GM23338 (cell line): ENCODE results near the gene MLLT1. TPM values are rescaled to one million over a fixed set of nuclear protein-coding genes. Genes with fewer than 3 reads are reported as not detected.
"Not testable (repeated sequence)": the region's sequence is repeated elsewhere in the genome, so short reads cannot be mapped to it uniquely, and the experiment has no call there.

Source experiments
- ATAC-seq: fragments of 200-7000 bp; cut with Tn5 transposase; 3 replicates; pipeline ENCODE4 v1.9.1; 2020
- DNase-seq: peaks from one replicate; pipeline ENCODE4 v3.0.0-alpha.2; 2015; ENCODE audit warnings: low spot score
- H2AFZ ChIP-seq: fragments of 200-600 bp; sonication (generic); 2 replicates; pipeline ENCODE4 v1.8.0; 2016; ENCODE audit warnings: antibody characterized with exemption, mild to moderate bottlenecking, moderate library complexity
- H3F3A ChIP-seq: fragments of 200-600 bp; sonication (generic); replicated peaks from 2 replicates; pipeline ENCODE4 v1.8.0; 2017; ENCODE audit warnings: antibody characterized with exemption, mixed run types, low read depth
- H3K27ac ChIP-seq: fragments of 200-600 bp; sonication (generic); 2 replicates; pipeline ENCODE4 v1.6.1; 2016; ENCODE audit warnings: low read depth
- H3K27me3 ChIP-seq: fragments of 200-600 bp; sonication (generic); 2 replicates; pipeline ENCODE4 v1.8.0; 2016; ENCODE audit warnings: mild to moderate bottlenecking, mixed run types, moderate library complexity; ENCODE audit not compliant: insufficient read depth
- H3K36me3 ChIP-seq: fragments of 200-600 bp; sonication (generic); 2 replicates; pipeline ENCODE4 v1.8.0; 2016; ENCODE audit warnings: mild to moderate bottlenecking; ENCODE audit not compliant: insufficient read depth
- H3K4me1 ChIP-seq: fragments of 200-600 bp; sonication (generic); 2 replicates; pipeline ENCODE4 v1.8.0; 2016; ENCODE audit warnings: mild to moderate bottlenecking, moderate library complexity; ENCODE audit not compliant: insufficient read depth
- H3K4me2 ChIP-seq: fragments of 200-600 bp; sonication (generic); 2 replicates; pipeline ENCODE4 v1.7.1; 2017; ENCODE audit warnings: mixed run types
- H3K4me3 ChIP-seq: fragments of 200-600 bp; sonication (generic); 2 replicates; pipeline ENCODE4 v1.6.1; 2016; ENCODE audit warnings: mixed run types
- H3K79me2 ChIP-seq: fragments of 200-600 bp; sonication (generic); replicated peaks from 2 replicates; pipeline ENCODE4 v1.8.0; 2017; ENCODE audit warnings: mild to moderate bottlenecking; ENCODE audit not compliant: insufficient read depth
- H3K9me2 ChIP-seq: fragments of 200-600 bp; sonication (generic); 2 replicates; pipeline ENCODE4 v1.8.0; 2017; ENCODE audit not compliant: insufficient read depth
- H4K20me1 ChIP-seq: fragments of 200-600 bp; sonication (generic); replicated peaks from 2 replicates; pipeline ENCODE4 v1.8.0; 2017; ENCODE audit warnings: mild to moderate bottlenecking; ENCODE audit not compliant: insufficient read depth
- H3K27ac Mint-ChIP-seq: 2 replicates; pipeline ENCODE4 v1.8.0; 2020; ENCODE audit warnings: inconsistent platforms, mild to moderate bottlenecking, moderate library complexity, mixed read lengths
- H3K27me3 Mint-ChIP-seq: 3 replicates; pipeline ENCODE4 v1.8.0; 2022; ENCODE audit warnings: low read depth, mild to moderate bottlenecking, moderate library complexity, mixed read lengths, inconsistent platforms; ENCODE audit not compliant: insufficient read depth, poor library complexity
- H3K36me3 Mint-ChIP-seq: 3 replicates; pipeline ENCODE4 v1.8.0; 2021; ENCODE audit warnings: low read depth, mild to moderate bottlenecking, inconsistent platforms, moderate library complexity, mixed read lengths
- H3K4me1 Mint-ChIP-seq: 3 replicates; pipeline ENCODE4 v1.8.0; 2020; ENCODE audit warnings: mild to moderate bottlenecking, inconsistent platforms, mixed read lengths
- H3K4me3 Mint-ChIP-seq: 3 replicates; pipeline ENCODE4 v1.8.0; 2021; ENCODE audit warnings: moderate library complexity, mild to moderate bottlenecking, inconsistent platforms, mixed read lengths
- H3K9me3 Mint-ChIP-seq: 3 replicates; pipeline ENCODE4 v1.8.0; 2020; ENCODE audit warnings: moderate library complexity, mild to moderate bottlenecking, inconsistent platforms, mixed read lengths
- CREB1 ChIP-seq: fragments of 250-450 bp; sonication (Bioruptor Pico); IDR thresholded peaks from 2 replicates; pipeline ENCODE4 v1.5.0; 2020; ENCODE audit warnings: low read depth, mild to moderate bottlenecking, moderate library complexity
- CTCF ChIP-seq, 2 experiments: fragments of 200-600 bp in 1 of 2; sonication (generic) in 1 of 2; conservative IDR thresholded peaks; 2 replicates each; pipeline versions ENCODE4 v1.5.1 to v1.6.1; 2016 to 2017; ENCODE audit warnings: antibody characterized with exemption in 2 of 2, low read depth in 2 of 2, mild to moderate bottlenecking in 2 of 2, moderate library complexity in 1 of 2
- EZH2 ChIP-seq: fragments of 200-600 bp; sonication (generic); IDR thresholded peaks from one replicate; pipeline ENCODE4 v1.8.0; 2017; ENCODE audit warnings: antibody characterized with exemption, mild to moderate bottlenecking, low read depth; ENCODE audit not compliant: unreplicated experiment
- EZH2phosphoT487 ChIP-seq: fragments of 200-600 bp; sonication (generic); IDR thresholded peaks from one replicate; pipeline ENCODE4 v1.8.1; 2018; ENCODE audit warnings: antibody characterized with exemption; ENCODE audit not compliant: unreplicated experiment
- JUNB ChIP-seq: IDR thresholded peaks from one replicate; pipeline ENCODE4 v1.6.1; 2016; ENCODE audit warnings: antibody characterized with exemption; ENCODE audit not compliant: unreplicated experiment
- POLR2AphosphoS5 ChIP-seq: IDR thresholded peaks from 2 replicates; pipeline ENCODE4 v1.6.1; 2016; ENCODE audit warnings: antibody characterized with exemption, low read depth
- STAT1 ChIP-seq: IDR thresholded peaks from one replicate; pipeline ENCODE4 v1.6.1; 2016; ENCODE audit warnings: antibody characterized with exemption; ENCODE audit not compliant: unreplicated experiment
- ZNF114 ChIP-seq: fragments of 250-450 bp; sonication (Bioruptor Pico); IDR thresholded peaks from 2 replicates; pipeline ENCODE4 v1.5.0; 2020; ENCODE audit warnings: mild to moderate bottlenecking, moderate library complexity
- polyA plus RNA-seq: library from polyadenylated mRNA; unstranded; fragments of >200 nt; fragmentation: Nextera tagmentation; extraction: Ambion mirVana; gene quantifications from 2 replicates; pipeline ENCODE4 v1.2.1, GENCODE V29; 2016
- total RNA-seq: library from RNA; depleted of rRNA; stranded (reverse); fragments of >200 nt; shearing (Covaris generic); gene quantifications from 2 replicates; pipeline ENCODE4 v1.2.3, GENCODE V29; 2014
- TF ChIP-seq, protein P1 (sequence below): IDR thresholded peaks from 2 replicates; pipeline ENCODE4 v1.6.1; 2016; ENCODE audit warnings: antibody characterized with exemption

The MLLT1 gene
- total and polyA plus RNA-seq, 2 experiments from 2014 or later, result 17.8 to 23.4 TPM

- Histone ChIP-seq H3F3A (no peaks in the 10 kb centered on the region), H3K27ac (no peak overlapping the region), H2AFZ (no peak overlapping the region), H3K4me3 (no peak overlapping the region), H3K27me3 (no peaks in the 10 kb centered on the region), H3K36me3 (peaks cover 4% of the 10 kb centered on the region; the same call in 1 of the 2 replicates), H3K9me2 (no peaks in the 10 kb centered on the region), H3K4me2 (no peak overlapping the region), H3K79me2 (no peaks in the 10 kb centered on the region), H3K4me1 (no peaks in the 10 kb centered on the region), H4K20me1 (no peaks in the 10 kb centered on the region)
- Mint-ChIP-seq H3K36me3 (peaks cover 36% of the 10 kb centered on the region; the same call in 2 of the 3 replicates), H3K9me3 (peaks cover 86% of the 10 kb centered on the region), H3K4me1 (no peaks in the 10 kb centered on the region), H3K27ac (no peak overlapping the region), H3K27me3 (peaks cover 10% of the 10 kb centered on the region), H3K4me3 (no peak overlapping the region)
- ATAC-seq, result no peak
- no peak for TF ChIP-seq ZNF114 (CRISPR knock-in tag)
- TF ChIP-seq POLR2AphosphoS5, result no peak
- no peak for TF ChIP-seq EZH2
- DNase-seq, result no peak
Observed at GRCh38 chr19:6287269-6287885, 7.6 kb upstream of the MLLT1 start.

DNA sequence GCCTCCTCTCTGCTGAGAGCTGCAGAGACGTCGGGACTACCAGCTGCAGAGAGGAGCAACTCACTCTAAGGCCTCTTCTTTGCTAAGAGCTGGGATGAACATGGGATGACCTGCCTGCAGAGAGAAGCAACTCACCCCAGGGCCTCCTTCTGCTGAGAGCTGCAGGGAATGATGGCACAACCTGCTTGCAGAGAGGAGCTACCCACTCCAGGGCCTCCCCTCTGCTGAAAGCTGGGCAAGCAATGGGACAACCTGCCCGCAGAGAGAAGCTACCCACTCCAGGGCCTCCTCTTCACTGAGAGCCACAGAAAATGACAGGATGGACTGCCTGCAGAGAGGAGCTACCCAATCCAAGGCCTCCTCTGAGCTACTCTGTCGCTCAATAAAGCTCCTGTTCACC lies 6.9 kb upstream of the MLLT1 start:
- TF ChIP-seq JUNB (no peak), CREB1 (CRISPR knock-in tag) (no peak), CTCF (conservative IDR thresholded peaks at IDR 0.05; ENCODE audit: low read depth in 2 of 2) (no peak), STAT1 (no peak), POLR2AphosphoS5 (no peak), EZH2phosphoT487 (no peak)
- TF ChIP-seq, protein P1, sequence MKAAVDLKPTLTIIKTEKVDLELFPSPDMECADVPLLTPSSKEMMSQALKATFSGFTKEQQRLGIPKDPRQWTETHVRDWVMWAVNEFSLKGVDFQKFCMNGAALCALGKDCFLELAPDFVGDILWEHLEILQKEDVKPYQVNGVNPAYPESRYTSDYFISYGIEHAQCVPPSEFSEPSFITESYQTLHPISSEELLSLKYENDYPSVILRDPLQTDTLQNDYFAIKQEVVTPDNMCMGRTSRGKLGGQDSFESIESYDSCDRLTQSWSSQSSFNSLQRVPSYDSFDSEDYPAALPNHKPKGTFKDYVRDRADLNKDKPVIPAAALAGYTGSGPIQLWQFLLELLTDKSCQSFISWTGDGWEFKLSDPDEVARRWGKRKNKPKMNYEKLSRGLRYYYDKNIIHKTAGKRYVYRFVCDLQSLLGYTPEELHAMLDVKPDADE, result no peak
- H3K4me3 Mint-ChIP-seq, result no peak overlapping the region
- peaks cover 30% of the 10 kb centered on the region; the same call in 2 of the 3 replicates for H3K36me3 Mint-ChIP-seq
- H3K4me1 Mint-ChIP-seq, result no peaks in the 10 kb centered on the region
- Histone ChIP-seq H3K9me2 (no peaks in the 10 kb centered on the region), H3K27ac (no peak overlapping the region), H3K4me3 (no peak overlapping the region), H3F3A (no peaks in the 10 kb centered on the region), H3K79me2 (no peaks in the 10 kb centered on the region), H2AFZ (no peak overlapping the region), H3K4me1 (no peaks in the 10 kb centered on the region), H3K27me3 (no peaks in the 10 kb centered on the region), H3K36me3 (peaks cover 2% of the 10 kb centered on the region; the same call in 1 of the 2 replicates), H3K4me2 (no peak overlapping the region), H4K20me1 (no peaks in the 10 kb centered on the region)
- no peak for ATAC-seq
- peaks cover 85% of the 10 kb centered on the region for H3K9me3 Mint-ChIP-seq
- H3K27me3 Mint-ChIP-seq, result peaks cover 10% of the 10 kb centered on the region
- no peak overlapping the region for H3K27ac Mint-ChIP-seq
- no peak for DNase-seq

DNA sequence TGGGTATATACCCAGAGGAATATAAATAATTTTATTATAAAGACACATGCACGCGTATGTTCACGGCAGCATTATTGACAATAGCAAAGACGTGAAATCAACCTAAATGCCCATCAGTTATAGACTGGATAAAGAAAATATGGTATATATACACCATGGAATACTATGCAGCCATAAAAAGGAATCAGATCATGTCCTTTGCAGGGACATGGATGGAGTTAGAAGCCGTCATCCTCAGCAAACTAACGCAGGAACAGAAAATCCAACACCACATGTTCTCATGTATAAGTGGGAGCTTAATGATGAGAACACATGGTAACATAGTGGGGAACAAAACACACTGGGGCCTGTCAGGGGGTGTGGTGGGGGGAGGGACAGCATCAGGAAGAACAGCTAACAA lies 2.6 kb upstream of the MLLT1 start:
- not testable (repeated sequence) for H2AFZ ChIP-seq, H3K27ac Mint-ChIP-seq, H3K4me3 Mint-ChIP-seq, H3F3A ChIP-seq, DNase-seq, H3K27ac ChIP-seq, H4K20me1 ChIP-seq, ATAC-seq, H3K4me1 ChIP-seq, H3K4me3 ChIP-seq, H3K27me3 ChIP-seq, H3K36me3 ChIP-seq, H3K9me2 ChIP-seq, H3K4me2 ChIP-seq, H3K36me3 Mint-ChIP-seq
- Mint-ChIP-seq H3K27me3 (peaks cover 20% of the 10 kb centered on the region), H3K4me1 (peaks cover 17% of the 10 kb centered on the region), H3K9me3 (peaks cover 51% of the 10 kb centered on the region)
- H3K79me2 ChIP-seq, result peaks cover 20% of the 10 kb centered on the region
